ENCODE results near the gene OSM. TPM values are rescaled to one million over a fixed set of nuclear protein-coding genes. Genes with fewer than 3 reads are reported as not detected.
A peak's percentile ranks its signal among the peaks of the same experiment; 100 is the strongest.

Gene OSM
- total RNA-seq, 1 donor from 2014 or later = not detected

DNA sequence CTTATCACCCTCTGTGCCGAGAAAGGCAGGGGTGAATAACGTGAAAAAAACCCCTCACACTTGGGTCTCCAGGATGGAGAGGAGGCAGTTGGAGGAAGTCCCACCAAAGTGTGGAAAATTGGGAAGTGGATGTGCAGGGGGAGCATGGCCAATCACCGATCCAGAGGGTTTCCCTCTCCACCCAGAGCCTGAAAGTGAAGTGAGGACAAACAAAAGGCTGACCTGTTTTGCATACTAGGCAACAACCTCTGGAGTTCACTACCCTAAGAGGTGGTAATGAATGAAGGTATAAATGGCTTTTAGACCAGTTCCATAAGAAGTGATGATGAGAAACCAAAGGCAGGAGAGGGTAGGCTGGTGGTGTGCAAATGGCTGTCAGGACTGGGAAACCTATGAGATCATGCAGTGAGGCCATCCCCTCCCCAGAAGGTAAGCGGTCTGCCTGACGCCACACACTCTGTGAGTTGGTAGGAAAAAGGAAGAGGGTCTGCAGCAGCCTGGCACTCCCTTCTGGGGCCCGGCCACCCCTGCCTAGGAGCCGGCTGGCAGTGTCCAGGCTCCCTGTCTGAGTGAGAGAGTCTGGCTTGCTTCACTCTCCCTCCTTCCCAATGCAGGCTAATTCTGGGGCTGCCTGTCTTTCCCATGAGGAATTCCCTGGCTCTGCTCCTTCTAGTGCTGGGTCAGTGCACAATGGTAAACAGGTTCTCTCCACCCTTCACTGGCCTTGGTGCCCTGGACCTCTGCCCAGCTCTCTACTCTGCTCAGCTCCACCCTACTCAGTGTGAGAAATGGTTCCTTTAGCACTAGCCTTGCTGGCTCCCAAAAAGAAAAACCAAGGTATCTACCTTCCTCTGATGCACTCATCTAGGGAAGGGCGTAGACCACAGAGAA, 44.5 kb upstream of the OSM start:
- H3K36me3 ChIP-seq (ENCODE audit: control insufficient read depth, insufficient read depth, low read length) = no peaks in the 10 kb centered on the region
- TF ChIP-seq, protein P1, sequence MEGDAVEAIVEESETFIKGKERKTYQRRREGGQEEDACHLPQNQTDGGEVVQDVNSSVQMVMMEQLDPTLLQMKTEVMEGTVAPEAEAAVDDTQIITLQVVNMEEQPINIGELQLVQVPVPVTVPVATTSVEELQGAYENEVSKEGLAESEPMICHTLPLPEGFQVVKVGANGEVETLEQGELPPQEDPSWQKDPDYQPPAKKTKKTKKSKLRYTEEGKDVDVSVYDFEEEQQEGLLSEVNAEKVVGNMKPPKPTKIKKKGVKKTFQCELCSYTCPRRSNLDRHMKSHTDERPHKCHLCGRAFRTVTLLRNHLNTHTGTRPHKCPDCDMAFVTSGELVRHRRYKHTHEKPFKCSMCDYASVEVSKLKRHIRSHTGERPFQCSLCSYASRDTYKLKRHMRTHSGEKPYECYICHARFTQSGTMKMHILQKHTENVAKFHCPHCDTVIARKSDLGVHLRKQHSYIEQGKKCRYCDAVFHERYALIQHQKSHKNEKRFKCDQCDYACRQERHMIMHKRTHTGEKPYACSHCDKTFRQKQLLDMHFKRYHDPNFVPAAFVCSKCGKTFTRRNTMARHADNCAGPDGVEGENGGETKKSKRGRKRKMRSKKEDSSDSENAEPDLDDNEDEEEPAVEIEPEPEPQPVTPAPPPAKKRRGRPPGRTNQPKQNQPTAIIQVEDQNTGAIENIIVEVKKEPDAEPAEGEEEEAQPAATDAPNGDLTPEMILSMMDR (IDR thresholded peaks at IDR 0.05; ENCODE audit: insufficient read depth, low read length, severe bottlenecking) = no peak
- FAIRE-seq (no peak), DNase-seq (ENCODE audit: low read depth) (no peak)
- H3K27me3 ChIP-seq (ENCODE audit: control insufficient read depth, insufficient read depth, low read length) = no peaks in the 10 kb centered on the region
- H3K4me3 ChIP-seq (ENCODE audit: low read depth, low read length) = no peak overlapping the region

DNA sequence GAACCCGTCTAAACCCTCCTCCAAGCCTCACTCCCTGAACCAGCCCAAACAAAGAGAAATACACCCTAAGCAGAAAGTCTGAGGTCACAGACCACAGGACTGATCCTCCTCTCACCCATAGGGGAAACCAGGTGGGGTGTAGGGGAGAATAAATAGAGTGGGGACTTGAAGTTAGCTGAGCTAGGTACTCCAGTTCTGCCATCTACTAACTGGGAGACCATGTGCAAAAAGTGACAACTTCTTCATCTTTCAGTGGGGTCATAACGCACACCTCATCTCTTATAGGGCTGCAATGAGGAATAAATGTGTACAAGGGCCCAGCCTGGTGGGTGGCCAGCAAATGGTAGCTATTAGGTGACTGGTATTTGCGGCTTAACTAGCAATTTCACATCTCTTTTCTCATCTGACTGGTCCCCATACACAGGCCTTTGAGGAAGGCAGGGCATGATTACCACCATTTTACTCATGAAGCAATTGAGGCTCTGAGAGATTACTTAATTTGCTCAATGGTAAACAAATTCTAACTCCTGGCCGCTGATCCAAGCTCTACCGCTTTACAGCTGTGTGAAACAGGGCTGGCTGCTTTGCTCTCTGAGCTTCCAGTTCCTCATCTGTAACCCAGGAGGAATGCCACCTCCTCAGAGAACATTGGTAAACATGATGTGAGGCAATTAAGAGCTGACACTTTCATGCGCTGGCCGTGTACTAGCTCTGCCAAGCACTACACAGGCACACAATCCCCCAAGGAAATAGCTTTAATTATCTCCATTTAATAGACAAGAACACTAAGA, 43.5 kb upstream of the OSM start:
- Histone ChIP-seq H3K36me3 (ENCODE audit: control insufficient read depth, insufficient read depth, low read length) (no peaks in the 10 kb centered on the region), H3K4me3 (ENCODE audit: low read depth, low read length) (no peak overlapping the region), H3K27me3 (ENCODE audit: control insufficient read depth, insufficient read depth, low read length) (no peaks in the 10 kb centered on the region)
- DNase-seq (ENCODE audit: low read depth) = peak; percentile 85
- peak; percentile 90 for FAIRE-seq
- TF ChIP-seq, protein P1 (IDR thresholded peaks at IDR 0.05; ENCODE audit: insufficient read depth, low read length, severe bottlenecking) = no peak

DNA sequence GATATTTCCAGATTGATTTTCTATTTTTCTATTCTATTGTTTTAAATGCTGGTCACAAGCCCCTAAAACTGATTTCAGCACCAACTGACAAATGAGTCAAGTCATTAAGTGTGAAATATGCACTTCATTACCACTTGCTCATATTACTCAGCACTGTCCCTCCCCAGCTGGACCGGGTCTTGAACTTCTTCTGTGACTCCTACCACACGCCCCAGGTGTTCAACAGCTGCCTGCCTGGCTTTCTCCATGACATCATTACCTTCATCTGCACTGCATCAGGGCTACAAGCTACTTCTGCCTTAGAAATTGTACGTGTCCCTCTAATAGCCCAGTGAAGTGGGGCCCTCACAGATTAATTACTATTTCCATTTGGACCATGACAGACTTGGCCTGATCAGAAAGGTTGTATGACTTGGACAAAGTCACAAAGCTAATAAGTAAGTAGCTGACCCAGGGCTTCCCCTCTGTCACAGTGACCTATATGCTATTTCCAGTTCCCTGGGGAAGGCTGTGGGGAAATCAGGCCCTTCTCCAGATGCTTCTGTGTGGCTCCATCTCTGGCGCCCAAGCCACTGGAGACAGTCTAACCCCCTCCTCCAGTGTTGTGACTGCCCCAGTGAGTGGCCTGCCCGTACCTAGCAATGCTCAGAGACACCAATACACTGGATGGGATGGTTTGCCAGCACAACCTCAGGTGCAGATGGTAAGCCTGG, 42.0 kb upstream of the OSM start:
- DNase-seq (ENCODE audit: low read depth) (peak; percentile 62), FAIRE-seq (no peak)
- TF ChIP-seq, protein P1 (IDR thresholded peaks at IDR 0.05; ENCODE audit: insufficient read depth, low read length, severe bottlenecking) = no peak
- H3K36me3 ChIP-seq (ENCODE audit: control insufficient read depth, insufficient read depth, low read length) = no peaks in the 10 kb centered on the region
- H3K4me3 ChIP-seq (ENCODE audit: low read depth, low read length) = no peak overlapping the region
- H3K27me3 ChIP-seq (ENCODE audit: control insufficient read depth, insufficient read depth, low read length) = no peaks in the 10 kb centered on the region

DNA sequence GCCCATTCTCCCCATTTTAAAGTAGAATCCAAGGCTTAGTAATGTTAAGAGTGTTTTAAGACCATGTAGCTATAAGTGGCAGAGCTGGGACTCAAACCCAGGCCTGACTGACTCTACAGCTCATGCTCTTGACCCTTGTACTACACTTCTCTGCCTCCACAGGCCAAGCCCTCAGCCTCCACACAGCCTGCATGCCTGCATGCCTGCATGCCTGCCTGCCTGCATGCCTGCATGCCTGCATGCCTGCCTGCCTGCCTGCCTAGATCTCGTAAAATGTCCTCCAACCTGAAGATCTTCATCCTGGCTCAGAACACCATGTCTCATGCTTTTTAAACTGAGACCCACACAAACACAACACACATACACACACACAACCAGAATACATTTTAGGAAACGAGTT, 41.4 kb upstream of the OSM start:
- no peaks in the 10 kb centered on the region for H3K36me3 ChIP-seq (ENCODE audit: control insufficient read depth, insufficient read depth, low read length)
- TF ChIP-seq, protein P1 (IDR thresholded peaks at IDR 0.05; ENCODE audit: insufficient read depth, low read length, severe bottlenecking) = no peak
- no peak for FAIRE-seq
- no peak overlapping the region for H3K4me3 ChIP-seq (ENCODE audit: low read depth, low read length)
- H3K27me3 ChIP-seq (ENCODE audit: control insufficient read depth, insufficient read depth, low read length) = no peaks in the 10 kb centered on the region
- DNase-seq (ENCODE audit: low read depth) = no peak

DNA sequence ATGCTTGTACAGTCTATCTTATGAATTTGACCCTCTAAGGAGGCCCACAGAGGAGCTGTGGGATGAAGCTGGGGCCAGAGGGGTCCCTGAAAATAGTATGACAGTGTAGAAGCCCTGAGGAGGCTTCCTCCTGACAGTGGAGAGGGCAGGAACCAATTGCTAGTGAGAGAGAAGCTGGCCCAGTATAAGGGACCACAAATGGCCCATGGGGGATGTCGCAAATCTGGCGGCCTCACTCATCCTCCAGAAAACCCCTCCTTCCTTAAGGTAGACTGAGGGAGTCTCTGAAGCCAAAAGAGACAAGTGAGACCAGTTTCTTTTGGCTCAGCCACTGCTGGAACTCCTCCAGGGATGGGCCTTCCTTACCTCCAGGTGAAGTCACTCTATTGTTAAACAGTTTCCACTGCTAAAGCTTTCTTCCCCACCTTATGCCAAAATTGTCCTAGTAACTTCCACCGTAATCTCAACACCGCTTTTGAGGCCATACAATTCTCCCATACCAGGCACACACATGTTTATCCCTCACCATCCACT, 40.5 kb upstream of the OSM start:
- no peak for DNase-seq (ENCODE audit: low read depth)
- Histone ChIP-seq H3K27me3 (ENCODE audit: control insufficient read depth, insufficient read depth, low read length) (no peaks in the 10 kb centered on the region), H3K4me3 (ENCODE audit: low read depth, low read length) (no peak overlapping the region), H3K36me3 (ENCODE audit: control insufficient read depth, insufficient read depth, low read length) (no peaks in the 10 kb centered on the region)
- no peak for FAIRE-seq
- TF ChIP-seq, protein P1 (IDR thresholded peaks at IDR 0.05; ENCODE audit: insufficient read depth, low read length, severe bottlenecking) = no peak

Measured in bronchial epithelial cell (primary cell).